SK-N-MC (cell line): ENCODE measurements around the gene GAGE12D.
"Not testable (repeated sequence)": the region's sequence is repeated elsewhere in the genome, so short reads cannot be mapped to it uniquely, and the experiment has no call there.

Experiments
- EZH2 ChIP-seq: fragments of 200-600 bp; sonication (generic); IDR thresholded peaks from one replicate; pipeline ENCODE4 v1.6.1; 2017; ENCODE audit warnings: antibody characterized with exemption
- POLR2AphosphoS5 ChIP-seq: IDR thresholded peaks from 2 replicates; pipeline ENCODE4 v1.6.1; 2012; ENCODE audit warnings: mild to moderate bottlenecking, low read depth, low read length, borderline replicate concordance

GRCh38 chrX:49560542-49560941 is 19.0 kb downstream of the GAGE12D start, which contains the start of gene GAGE12F:
- not testable (repeated sequence) for TF ChIP-seq EZH2, POLR2AphosphoS5
